ENCODE results near the gene DENND4A.

DENND4A gene

DNA sequence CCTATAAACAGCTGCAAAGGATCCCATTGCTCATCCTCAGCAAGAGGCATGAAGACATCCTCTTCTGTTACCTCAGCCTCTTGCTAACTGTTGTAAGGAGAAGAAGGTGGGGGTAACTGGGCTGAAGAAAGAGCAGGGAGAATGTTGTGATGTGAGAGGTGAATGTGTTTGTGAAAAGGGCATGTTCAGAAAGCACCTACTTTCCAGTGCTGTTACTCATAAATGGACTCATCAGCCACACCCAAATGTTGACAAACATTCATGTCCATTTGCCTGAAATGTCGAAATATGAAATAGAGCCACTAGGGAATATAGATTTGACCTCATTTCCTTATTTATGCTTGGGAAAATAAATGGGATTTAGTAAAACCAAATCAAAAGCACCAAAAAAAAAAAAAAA, 157.7 kb downstream of the DENND4A start:
- TF ChIP-seq GATA2 (IDR thresholded peaks at IDR 0.05; ENCODE audit: low read depth, low read length) (no peak), GATA3 (IDR thresholded peaks at IDR 0.05; ENCODE audit: low read depth, low read length) (no peak)

DNA sequence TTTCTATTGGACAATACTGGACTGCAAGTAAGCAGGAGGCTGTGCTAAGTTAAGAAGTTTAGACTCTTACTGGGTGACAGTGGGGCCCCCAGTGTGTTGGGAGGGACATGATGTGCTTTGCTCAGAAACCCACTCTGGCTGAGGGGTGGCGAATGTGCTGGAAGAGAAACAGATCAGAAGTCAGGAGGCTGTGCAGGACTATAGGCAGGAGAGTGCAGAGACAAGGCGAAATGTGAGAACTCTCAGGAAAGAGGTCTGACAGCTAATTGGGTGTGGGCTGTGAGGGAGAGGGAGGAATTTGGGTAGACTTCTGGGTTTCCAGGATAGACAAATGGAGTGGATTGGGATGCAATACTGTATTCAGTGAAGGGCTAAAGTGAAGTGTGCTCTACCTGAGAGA, 158.3 kb downstream of the DENND4A start:
- TF ChIP-seq GATA3 (IDR thresholded peaks at IDR 0.05; ENCODE audit: low read depth, low read length) (no peak), GATA2 (IDR thresholded peaks at IDR 0.05; ENCODE audit: low read depth, low read length) (no peak)

DNA sequence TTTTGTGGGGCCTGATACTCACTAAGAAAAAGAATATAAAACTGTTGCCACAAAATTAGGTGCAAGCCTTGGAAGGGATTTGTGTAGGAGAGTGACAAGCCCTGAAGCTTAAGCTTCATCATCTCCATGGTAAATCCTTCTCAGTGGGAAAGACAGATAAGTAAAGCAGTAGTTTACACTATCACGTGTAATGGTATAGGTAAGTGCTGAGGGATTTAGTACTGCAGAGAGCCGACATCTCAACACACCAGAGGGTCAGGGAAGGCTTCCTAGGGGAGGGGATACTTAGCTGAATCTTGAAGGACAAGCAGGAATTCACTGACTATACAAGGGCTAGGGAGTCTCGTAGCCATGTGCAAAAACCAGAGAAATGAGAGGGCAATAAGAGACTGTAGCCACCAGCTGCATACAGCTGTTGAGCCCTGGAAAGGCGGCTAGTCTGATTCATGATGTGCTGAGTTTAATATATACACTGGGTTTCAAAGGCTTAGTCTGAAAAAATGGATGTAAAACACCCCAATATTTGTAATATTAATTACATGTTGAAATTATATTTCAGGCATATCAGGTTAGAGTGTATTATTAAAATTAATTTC, 159.2 kb downstream of the DENND4A start:
- no peak for TF ChIP-seq GATA2 (IDR thresholded peaks at IDR 0.05; ENCODE audit: low read depth, low read length)

DNA sequence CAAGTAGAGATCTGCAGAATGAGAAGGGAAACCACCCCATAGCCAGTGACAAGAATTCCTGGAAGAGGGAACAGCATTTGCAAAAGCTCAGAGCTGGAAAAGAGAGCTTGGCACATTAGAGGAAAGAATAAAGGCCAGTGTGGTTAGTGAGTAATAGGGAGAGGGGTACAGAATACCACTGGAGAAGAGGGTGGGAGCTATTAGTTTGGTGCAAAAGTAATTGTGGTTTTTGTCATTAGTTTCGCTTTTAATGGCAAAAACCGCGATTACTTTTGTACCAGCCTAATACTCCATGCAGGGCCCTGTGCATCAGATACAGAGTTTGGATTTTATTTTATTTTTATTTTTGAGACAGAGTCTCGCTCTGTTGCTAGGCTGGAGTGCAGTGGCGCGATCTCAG, 160.6 kb downstream of the DENND4A start:
- TF ChIP-seq GATA2 (IDR thresholded peaks at IDR 0.05; ENCODE audit: low read depth, low read length) (no peak), GATA3 (IDR thresholded peaks at IDR 0.05; ENCODE audit: low read depth, low read length) (no peak)

DNA sequence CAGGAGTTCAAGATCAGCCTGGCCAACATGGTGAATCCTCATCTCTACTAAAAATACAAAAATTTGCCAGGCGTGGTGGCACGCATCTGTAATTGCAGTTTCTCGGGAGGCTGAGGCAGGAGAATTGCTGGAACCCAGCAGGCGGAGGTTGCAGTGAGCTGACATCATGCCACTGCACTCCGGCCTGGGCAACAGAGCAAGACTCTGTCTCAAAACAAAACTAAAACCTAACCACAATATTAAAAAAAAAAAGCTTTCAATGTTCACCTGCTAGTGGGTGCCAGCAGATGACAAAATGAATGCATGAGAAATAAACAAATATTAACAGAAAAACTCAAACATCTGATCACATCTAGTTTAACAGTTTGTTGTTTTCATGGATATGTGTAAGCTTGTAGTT, 161.3 kb downstream of the DENND4A start:
- no peak for TF ChIP-seq GATA3 (IDR thresholded peaks at IDR 0.05; ENCODE audit: low read depth, low read length)
- TF ChIP-seq GATA2 (IDR thresholded peaks at IDR 0.05; ENCODE audit: low read depth, low read length): no peak

DNA sequence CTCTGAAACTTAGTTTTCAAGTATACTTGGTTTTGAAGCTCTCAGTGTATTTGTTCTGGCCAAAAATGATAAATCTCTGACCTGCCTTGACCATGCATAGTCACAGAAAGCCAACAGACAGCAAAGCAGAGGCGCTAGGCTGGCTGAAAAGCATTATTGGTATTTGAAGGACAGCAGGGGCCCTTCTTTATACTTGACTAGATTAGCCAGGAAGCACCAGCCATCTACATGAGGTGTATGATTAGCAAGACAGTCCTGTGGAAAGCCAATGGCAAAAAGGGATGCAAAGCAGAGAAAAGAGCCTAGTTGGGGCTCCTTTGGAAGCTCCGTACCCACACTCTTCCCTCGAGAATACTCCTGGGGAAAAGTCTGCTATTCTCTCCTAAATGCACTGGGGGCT, 162.5 kb downstream of the DENND4A start:
- TF ChIP-seq GATA3 (IDR thresholded peaks at IDR 0.05; ENCODE audit: low read depth, low read length) (no peak), GATA2 (IDR thresholded peaks at IDR 0.05; ENCODE audit: low read depth, low read length) (no peak)

DNA sequence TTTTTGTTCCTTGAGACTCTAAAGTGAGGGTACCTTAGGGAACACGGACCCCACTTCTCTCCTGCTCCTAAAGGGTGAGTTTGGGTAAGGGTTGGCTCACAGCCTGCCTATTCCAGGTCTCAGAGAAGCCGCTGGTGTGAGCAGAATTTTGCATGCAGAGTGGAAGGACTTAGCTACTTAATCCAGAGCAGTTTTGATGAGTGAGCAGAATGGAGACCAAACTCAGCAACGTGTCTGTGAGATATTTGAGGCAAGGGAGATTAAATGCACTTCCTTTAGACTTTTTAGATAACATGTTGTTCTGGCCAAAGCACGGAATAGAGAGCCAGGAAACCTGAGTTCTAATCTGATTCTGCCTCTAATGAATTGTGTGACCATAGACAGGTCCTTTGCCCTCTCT, 165.2 kb downstream of the DENND4A start:
- TF ChIP-seq GATA2 (IDR thresholded peaks at IDR 0.05; ENCODE audit: low read depth, low read length) (no peak), GATA3 (IDR thresholded peaks at IDR 0.05; ENCODE audit: low read depth, low read length) (no peak)

DNA sequence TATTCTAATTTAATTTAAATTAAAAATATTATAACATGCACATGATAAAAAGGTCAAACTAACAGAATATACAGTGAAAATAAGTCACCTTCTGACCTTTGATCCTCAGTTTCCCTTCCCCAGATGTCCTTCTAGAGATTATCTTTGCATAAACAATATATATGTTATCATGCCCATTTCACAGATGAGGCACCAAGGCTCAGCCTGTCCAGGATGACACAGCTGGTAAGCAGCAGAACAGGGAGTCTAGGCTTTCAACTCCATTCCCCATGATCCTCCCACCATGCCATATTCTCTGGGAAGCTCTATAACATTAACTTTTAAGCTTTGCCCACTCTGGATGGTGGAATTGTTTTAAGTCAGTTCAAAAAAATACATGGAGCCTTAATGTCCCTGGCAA, 169.0 kb downstream of the DENND4A start:
- no peak for TF ChIP-seq GATA3 (IDR thresholded peaks at IDR 0.05; ENCODE audit: low read depth, low read length)
- no peak for TF ChIP-seq GATA2 (IDR thresholded peaks at IDR 0.05; ENCODE audit: low read depth, low read length)

DNA sequence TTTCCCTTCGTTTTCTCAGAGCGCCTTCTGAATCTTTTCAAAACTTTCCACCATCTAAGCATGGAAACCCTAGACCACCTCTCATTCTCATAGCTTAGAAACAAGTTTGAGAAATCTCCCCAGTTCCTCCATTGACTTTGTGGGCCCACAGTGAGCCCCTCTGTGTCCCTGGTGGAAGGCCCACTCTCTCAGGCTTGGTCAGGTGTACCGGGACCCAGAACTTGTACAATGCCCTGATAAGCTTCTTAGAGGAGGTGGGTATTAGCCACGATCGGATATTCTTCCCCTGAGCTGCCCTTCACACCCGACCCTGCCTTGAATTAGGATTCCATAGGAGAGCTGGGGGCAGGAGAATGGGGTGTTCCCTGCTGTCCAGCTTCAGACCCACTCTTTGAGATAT, 170.5 kb downstream of the DENND4A start, which contains the start of gene SLC24A1:
SLC24A1 (plus strand) TSS at position 301 of the 400 bp plus-strand sequence. CDS start 2,143 bp downstream, outside the sequence.
- TF ChIP-seq GATA3 (IDR thresholded peaks at IDR 0.05; ENCODE audit: low read depth, low read length): no peak
- no peak for TF ChIP-seq GATA2 (IDR thresholded peaks at IDR 0.05; ENCODE audit: low read depth, low read length)

DNA sequence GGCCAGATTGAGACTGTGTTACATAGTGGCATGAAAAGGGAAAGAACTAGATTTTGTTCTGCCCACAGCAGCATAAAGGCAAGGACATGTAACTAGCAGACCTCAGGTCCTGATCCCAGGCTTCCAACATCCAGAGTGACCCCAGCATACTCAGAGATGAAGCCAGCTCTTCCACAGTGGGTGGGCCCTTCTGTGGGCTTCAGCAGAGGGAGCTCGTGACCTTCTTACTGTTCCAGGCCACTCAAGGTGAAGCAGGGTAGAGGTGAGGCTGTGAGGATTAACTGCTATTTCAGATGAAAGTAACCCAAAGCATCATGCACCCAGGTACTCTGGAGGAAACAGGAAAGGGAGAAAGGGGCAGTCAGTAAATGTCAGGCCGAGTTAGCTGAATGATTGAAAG, 171.3 kb downstream of the DENND4A start:
- TF ChIP-seq GATA2 (IDR thresholded peaks at IDR 0.05; ENCODE audit: low read depth, low read length): no peak
- TF ChIP-seq GATA3 (IDR thresholded peaks at IDR 0.05; ENCODE audit: low read depth, low read length): no peak

DNA sequence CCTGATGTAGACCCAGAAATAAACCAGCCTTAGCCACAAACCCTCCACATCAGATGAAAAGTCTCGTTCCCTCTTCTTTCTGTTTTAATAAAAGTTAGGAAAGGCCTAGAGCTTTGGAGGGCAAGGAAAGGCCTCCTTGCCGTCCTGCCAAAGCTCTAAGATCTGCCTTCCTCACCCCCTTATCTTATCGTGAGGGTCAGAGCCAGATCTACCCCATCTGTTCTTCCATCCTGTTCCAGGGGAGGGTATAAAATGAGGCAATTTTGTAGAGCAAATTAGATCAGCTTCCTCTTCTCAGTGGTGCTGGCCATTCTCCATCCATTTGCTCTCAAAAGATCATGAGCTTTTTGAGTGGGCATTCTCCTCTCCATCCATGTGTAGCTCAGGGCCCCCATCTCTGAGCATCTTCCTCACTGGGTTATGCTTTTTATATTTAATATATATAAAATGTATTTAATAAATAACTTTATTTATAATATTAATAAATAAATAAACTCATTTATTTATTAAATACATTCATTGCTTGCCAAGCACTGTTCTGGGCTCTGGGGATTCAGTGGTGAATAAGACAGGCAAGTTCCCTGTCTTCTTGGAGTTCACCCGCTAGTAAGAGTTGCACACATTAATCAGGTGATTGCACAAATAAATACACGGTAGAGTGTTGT, 172.3 kb downstream of the DENND4A start:
- no peak for TF ChIP-seq GATA3 (IDR thresholded peaks at IDR 0.05; ENCODE audit: low read depth, low read length)
- no peak for TF ChIP-seq GATA2 (IDR thresholded peaks at IDR 0.05; ENCODE audit: low read depth, low read length)

DNA sequence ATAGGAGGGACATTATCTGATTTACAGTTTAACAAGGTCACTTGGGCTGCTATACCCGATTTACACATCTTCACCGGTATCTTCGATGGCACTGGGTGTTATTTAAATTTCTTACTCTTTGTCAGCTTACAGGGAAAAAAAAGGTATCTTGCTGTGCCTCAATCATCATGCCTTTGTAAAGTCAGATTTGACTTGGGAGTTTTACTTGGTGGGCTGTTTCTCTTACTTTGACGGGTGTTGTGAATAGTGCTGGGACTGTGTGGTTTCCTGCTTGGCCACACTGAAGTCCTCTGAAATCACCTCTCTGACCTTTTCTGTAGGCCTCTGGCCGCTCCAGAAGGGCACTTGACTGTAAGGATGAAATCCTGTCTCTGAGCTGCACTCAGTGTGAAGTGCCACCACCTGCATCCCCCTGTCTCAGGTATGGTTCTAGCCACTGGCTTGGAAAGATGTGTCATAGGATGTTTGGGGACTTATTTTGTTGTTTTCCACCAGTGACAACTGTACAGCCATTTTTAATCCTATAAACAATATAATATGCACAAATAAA, 173.5 kb downstream of the DENND4A start:
- no peak for TF ChIP-seq GATA2 (IDR thresholded peaks at IDR 0.05; ENCODE audit: low read depth, low read length)
- no peak for TF ChIP-seq GATA3 (IDR thresholded peaks at IDR 0.05; ENCODE audit: low read depth, low read length)

DNA sequence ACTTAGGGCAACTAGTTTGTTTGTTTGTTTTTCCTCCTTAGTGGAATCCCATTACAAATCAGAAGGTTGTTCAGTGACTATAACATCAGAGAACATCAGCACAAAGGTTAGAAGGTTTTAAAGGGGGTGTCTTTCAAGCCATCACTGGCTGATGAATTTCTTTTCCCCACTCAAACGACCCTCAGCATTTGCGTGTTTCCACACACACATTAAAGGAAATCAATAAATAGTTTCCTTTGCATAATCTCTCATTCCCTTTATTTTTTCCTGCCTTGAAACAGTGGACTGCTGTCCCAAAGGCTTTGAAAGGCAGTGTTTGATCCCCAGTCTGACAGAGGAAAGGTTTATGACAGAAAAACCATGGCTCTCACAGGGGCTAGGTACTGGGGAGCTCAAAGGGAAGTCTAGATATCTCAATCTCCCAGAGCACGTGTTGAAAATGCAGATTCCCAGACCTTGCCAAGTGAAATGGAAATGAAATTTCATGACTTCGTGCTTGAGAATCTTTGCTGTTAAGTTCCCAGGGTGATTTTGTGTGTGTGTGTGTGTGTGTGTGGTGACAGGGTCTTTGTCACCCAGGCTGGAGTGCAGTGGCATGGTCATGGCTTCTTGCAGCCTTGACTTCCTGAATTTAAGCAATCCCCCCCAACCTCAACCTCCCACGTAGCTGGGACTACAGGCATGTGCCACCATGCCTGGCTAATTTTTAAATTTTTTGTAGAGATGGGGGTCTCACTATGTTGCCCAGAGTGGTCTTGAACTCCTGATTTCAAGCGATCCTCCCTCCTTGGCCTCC, 178.9 kb downstream of the DENND4A start:
- TF ChIP-seq GATA2 (IDR thresholded peaks at IDR 0.05; ENCODE audit: low read depth, low read length): no peak

DNA sequence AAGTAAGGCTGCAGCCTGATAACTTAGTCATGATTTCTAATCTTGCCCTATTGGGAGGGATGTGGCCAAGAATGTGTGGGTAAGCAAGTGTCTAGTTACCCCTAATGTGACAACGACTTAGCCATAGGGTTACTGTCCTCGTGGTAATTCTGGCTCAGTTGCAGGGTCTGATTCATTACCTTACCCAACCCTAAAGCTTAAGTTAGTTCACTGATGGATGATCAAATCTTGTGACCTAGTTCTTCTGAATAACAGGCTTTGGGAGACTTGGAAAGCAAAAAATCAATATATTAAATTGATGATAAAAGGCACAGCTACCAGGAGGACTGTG, 179.5 kb downstream of the DENND4A start:
- TF ChIP-seq GATA3 (IDR thresholded peaks at IDR 0.05; ENCODE audit: low read depth, low read length) (no peak), GATA2 (IDR thresholded peaks at IDR 0.05; ENCODE audit: low read depth, low read length) (no peak)
